ENCODE results near the gene SOX5.
"Not testable (repeated sequence)": the region's sequence is repeated elsewhere in the genome, so short reads cannot be mapped to it uniquely, and the experiment has no call there.

Gene SOX5

GRCh38 chr12:23719493-23719892 is 230.0 kb downstream of the SOX5 start:
- no peak for DNase-seq
- intact Hi-C loops (cut with DNase I): no loop called here

GRCh38 chr12:23710361-23710760 is 239.1 kb downstream of the SOX5 start:
- DNase-seq; intact Hi-C loops (cut with DNase I): not testable (repeated sequence)

- no peak for DNase-seq
- intact Hi-C loops (cut with DNase I): no loop called here
Measured at GRCh38 chr12:23708185-23708837, 241.2 kb downstream of the SOX5 start.

- no peak for DNase-seq
- intact Hi-C loops (cut with DNase I): no loop called here
Measured at GRCh38 chr12:23707270-23707669, 242.2 kb downstream of the SOX5 start.

- intact Hi-C loops (cut with DNase I): no loop called here
Measured at GRCh38 chr12:23704992-23705943, 244.2 kb downstream of the SOX5 start.

GRCh38 chr12:23703051-23703450 is 246.4 kb downstream of the SOX5 start:
- DNase-seq: no peak
- intact Hi-C loops (cut with DNase I): no loop called here

More at GRCh38 chr12:23704992-23705943, 244.2 kb downstream of the SOX5 start:
- no peak for DNase-seq

- DNase-seq: no peak
- intact Hi-C loops (cut with DNase I): no loop called here
Measured at GRCh38 chr12:23699031-23699430, 250.4 kb downstream of the SOX5 start.

GRCh38 chr12:23694920-23695319 is 254.6 kb downstream of the SOX5 start:
- DNase-seq: no peak
- intact Hi-C loops (cut with DNase I): no loop called here

GRCh38 chr12:23694307-23694706 is 255.2 kb downstream of the SOX5 start:
- intact Hi-C loops (cut with DNase I): no loop called here
- DNase-seq: no peak

- intact Hi-C loops (cut with DNase I): no loop called here
Measured at GRCh38 chr12:23687947-23688346, 261.5 kb downstream of the SOX5 start.

GRCh38 chr12:23686095-23686494 is 263.4 kb downstream of the SOX5 start:
- intact Hi-C loops (cut with DNase I): no loop called here
- no peak for DNase-seq

More at GRCh38 chr12:23687947-23688346, 261.5 kb downstream of the SOX5 start:
- DNase-seq: no peak

- no peak for DNase-seq
- intact Hi-C loops (cut with DNase I): no loop called here
Measured at GRCh38 chr12:23684121-23684520, 265.3 kb downstream of the SOX5 start.

GRCh38 chr12:23681237-23681636 is 268.2 kb downstream of the SOX5 start:
- intact Hi-C loops (cut with DNase I): no loop called here
- no peak for DNase-seq

GRCh38 chr12:23674064-23674463 is 275.4 kb downstream of the SOX5 start:
- DNase-seq: no peak
- intact Hi-C loops (cut with DNase I): no loop called here

- DNase-seq: no peak
- intact Hi-C loops (cut with DNase I): no loop called here
Measured at GRCh38 chr12:23671881-23672280, 277.6 kb downstream of the SOX5 start.

GRCh38 chr12:23670684-23671083 is 278.8 kb downstream of the SOX5 start:
- no peak for DNase-seq
- intact Hi-C loops (cut with DNase I): no loop called here

- intact Hi-C loops (cut with DNase I): no loop called here
- no peak for DNase-seq
Measured at GRCh38 chr12:23669691-23670090, 279.8 kb downstream of the SOX5 start.

GRCh38 chr12:23666866-23667265 is 282.6 kb downstream of the SOX5 start:
- intact Hi-C loops (cut with DNase I): no loop called here
- no peak for DNase-seq

- peak in 9 of 42 donors; percentile 4 to 51 (median 12) for DNase-seq
- intact Hi-C loops (cut with DNase I): no loop called here
Measured at GRCh38 chr12:23662966-23663365, 286.5 kb downstream of the SOX5 start.

- no peak for DNase-seq
- intact Hi-C loops (cut with DNase I): no loop called here
Measured at GRCh38 chr12:23659131-23659530, 290.3 kb downstream of the SOX5 start.

Data from head of caudate nucleus (tissue), 42 donors.